ENCODE measurements around the gene EYS. TPM values are rescaled to one million over a fixed set of nuclear protein-coding genes. Genes with fewer than 3 reads are reported as not detected.

Gene EYS
- total and polyA plus RNA-seq, 7 donors = 0.07 to 0.46 TPM; not detected in 5

- no peak overlapping the region for H3K4me3 ChIP-seq
- no peaks in the 10 kb centered on the region for H3K9me3 ChIP-seq
- no peak overlapping the region for H3K27ac ChIP-seq
- intact Hi-C loops (cut with DNase I) = no loop called here
- no peak for DNase-seq
- peaks cover 11 to 54% (median 34%) of the 10 kb centered on the region in 4 donors for H3K36me3 ChIP-seq
- no peaks in the 10 kb centered on the region for H3K27me3 ChIP-seq
- WGBS, 2 donors = 94% methylated on average over 6 of the region's 6 CpGs
- no peaks in the 10 kb centered on the region for H3K4me1 ChIP-seq
- TF ChIP-seq POLR2A (IDR thresholded peaks at IDR 0.05) = no peak
- TF ChIP-seq EP300 (IDR thresholded peaks at IDR 0.05) = no peak
- no peak for TF ChIP-seq POLR2AphosphoS5 (IDR thresholded peaks at IDR 0.05)
- TF ChIP-seq, protein P1, sequence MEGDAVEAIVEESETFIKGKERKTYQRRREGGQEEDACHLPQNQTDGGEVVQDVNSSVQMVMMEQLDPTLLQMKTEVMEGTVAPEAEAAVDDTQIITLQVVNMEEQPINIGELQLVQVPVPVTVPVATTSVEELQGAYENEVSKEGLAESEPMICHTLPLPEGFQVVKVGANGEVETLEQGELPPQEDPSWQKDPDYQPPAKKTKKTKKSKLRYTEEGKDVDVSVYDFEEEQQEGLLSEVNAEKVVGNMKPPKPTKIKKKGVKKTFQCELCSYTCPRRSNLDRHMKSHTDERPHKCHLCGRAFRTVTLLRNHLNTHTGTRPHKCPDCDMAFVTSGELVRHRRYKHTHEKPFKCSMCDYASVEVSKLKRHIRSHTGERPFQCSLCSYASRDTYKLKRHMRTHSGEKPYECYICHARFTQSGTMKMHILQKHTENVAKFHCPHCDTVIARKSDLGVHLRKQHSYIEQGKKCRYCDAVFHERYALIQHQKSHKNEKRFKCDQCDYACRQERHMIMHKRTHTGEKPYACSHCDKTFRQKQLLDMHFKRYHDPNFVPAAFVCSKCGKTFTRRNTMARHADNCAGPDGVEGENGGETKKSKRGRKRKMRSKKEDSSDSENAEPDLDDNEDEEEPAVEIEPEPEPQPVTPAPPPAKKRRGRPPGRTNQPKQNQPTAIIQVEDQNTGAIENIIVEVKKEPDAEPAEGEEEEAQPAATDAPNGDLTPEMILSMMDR (IDR thresholded peaks at IDR 0.05) = no peak
Measured at GRCh38 chr6:63713332-63713731, 1993.7 kb downstream of the EYS start.

GRCh38 chr6:63709148-63709547, 1997.9 kb downstream of the EYS start:
- no peak for TF ChIP-seq POLR2A (IDR thresholded peaks at IDR 0.05)
- TF ChIP-seq, protein P1 (IDR thresholded peaks at IDR 0.05) = no peak
- TF ChIP-seq POLR2AphosphoS5 (IDR thresholded peaks at IDR 0.05) = no peak
- TF ChIP-seq EP300 (IDR thresholded peaks at IDR 0.05) = no peak
- no peaks in the 10 kb centered on the region for H3K27me3 ChIP-seq
- no peak overlapping the region for H3K27ac ChIP-seq
- H3K4me3 ChIP-seq = no peak overlapping the region
- intact Hi-C loops (cut with DNase I) = loop anchor here (10.0 kb wide), 1 partner anchor 74 kb away; the partner anchor contains the start of gene PHF3
- H3K4me1 ChIP-seq = no peaks in the 10 kb centered on the region
- no peaks in the 10 kb centered on the region for H3K9me3 ChIP-seq
- H3K36me3 ChIP-seq = peaks cover 15 to 94% (median 36%) of the 10 kb centered on the region in 4 donors
- DNase-seq = no peak

DNA sequence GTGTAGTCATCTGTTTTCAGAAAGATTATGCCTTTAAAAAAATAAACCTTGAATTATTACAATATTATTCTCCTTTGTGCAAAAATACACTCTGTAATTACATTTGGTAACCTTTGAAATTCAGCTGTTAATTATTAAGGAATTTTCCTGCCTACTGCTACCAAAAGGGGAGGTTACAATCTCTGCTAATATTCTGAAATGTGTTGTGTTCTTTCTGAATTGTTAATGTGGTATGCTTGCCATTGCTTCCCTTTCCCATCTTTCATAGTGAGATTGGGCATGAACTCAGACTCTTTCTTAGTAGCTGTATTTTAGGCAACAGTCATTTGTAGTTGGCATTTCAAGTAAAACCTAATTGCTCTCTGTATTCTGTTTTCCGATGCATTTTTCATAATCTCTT, 1998.4 kb downstream of the EYS start:
- H3K4me3 ChIP-seq = no peak overlapping the region
- no peak for DNase-seq
- no peaks in the 10 kb centered on the region for H3K27me3 ChIP-seq
- WGBS, 2 donors = 67 to 92% methylated on average over 1 of the region's 1 CpG
- TF ChIP-seq, protein P1 (IDR thresholded peaks at IDR 0.05) = no peak
- no peak for TF ChIP-seq POLR2AphosphoS5 (IDR thresholded peaks at IDR 0.05)
- TF ChIP-seq EP300 (IDR thresholded peaks at IDR 0.05) = no peak
- no peak for TF ChIP-seq POLR2A (IDR thresholded peaks at IDR 0.05)
- H3K4me1 ChIP-seq = no peaks in the 10 kb centered on the region
- no peak overlapping the region for H3K27ac ChIP-seq
- no peaks in the 10 kb centered on the region for H3K9me3 ChIP-seq
- H3K36me3 ChIP-seq = peaks cover 15 to 98% (median 39%) of the 10 kb centered on the region in 4 donors
- intact Hi-C loops (cut with DNase I) = loop anchor here (10.0 kb wide), 1 partner anchor 74 kb away; the partner anchor contains the start of gene PHF3

DNA sequence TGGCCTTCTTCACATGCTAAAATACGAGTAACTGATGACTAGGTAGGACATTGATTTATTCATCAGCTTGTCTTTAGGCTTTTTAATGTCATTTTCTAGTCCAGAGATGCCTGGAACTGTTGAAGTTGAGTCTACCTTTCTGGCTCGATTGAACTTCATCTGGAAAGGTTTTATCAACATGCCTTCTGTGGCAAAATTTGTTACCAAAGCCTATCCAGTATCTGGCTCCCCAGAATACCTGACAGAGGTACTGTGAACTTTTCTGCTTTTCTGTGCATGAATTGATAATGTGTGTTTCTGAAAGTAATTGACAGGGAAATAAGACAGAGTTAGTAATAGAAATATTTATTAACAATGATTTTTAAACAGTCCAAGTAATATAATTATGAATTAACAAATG, 2000.4 kb downstream of the EYS start:
- WGBS, 2 donors = 64 to 81% methylated on average over 2 of the region's 2 CpGs

More for the DNA sequence above, 2000.4 kb downstream of the EYS start:
- peaks cover 4 to 98% (median 25%) of the 10 kb centered on the region in 4 donors for H3K36me3 ChIP-seq
- no peak for DNase-seq
- no peak overlapping the region for H3K4me3 ChIP-seq
- no peak for TF ChIP-seq POLR2A (IDR thresholded peaks at IDR 0.05)
- no peak for TF ChIP-seq POLR2AphosphoS5 (IDR thresholded peaks at IDR 0.05)
- TF ChIP-seq EP300 (IDR thresholded peaks at IDR 0.05) = no peak
- TF ChIP-seq, protein P1 (IDR thresholded peaks at IDR 0.05) = no peak
- H3K27me3 ChIP-seq = no peaks in the 10 kb centered on the region
- no peaks in the 10 kb centered on the region for H3K9me3 ChIP-seq
- intact Hi-C loops (cut with DNase I) = loop anchor here (10.0 kb wide), 1 partner anchor 72 kb away; the partner anchor contains the start of gene PHF3
- H3K27ac ChIP-seq = no peak overlapping the region
- no peaks in the 10 kb centered on the region for H3K4me1 ChIP-seq
